MM.1S (cell line): ENCODE data around the gene SEMA4C.

Experiments used
- DNase-seq: peaks from one replicate; pipeline ENCODE4 v3.0.0-alpha.2; 2015
- H2AFZ ChIP-seq: fragments of 300-600 bp; sonication (generic); 2 replicates; pipeline ENCODE4 v1.6.0; 2016; ENCODE audit warnings: antibody characterized with exemption, low read length
- H3F3A ChIP-seq: fragments of 300-600 bp; sonication (generic); 2 replicates; pipeline ENCODE4 v1.6.1; 2016; ENCODE audit warnings: mild to moderate bottlenecking, antibody characterized with exemption, low read length, moderate library complexity, mixed read lengths; ENCODE audit not compliant: insufficient read depth
- H3K27ac ChIP-seq: fragments of 300-600 bp; sonication (generic); 2 replicates; pipeline ENCODE4 v1.5.1; 2016; ENCODE audit warnings: mild to moderate bottlenecking, low read length
- H3K27me3 ChIP-seq: fragments of 300-600 bp; sonication (generic); replicated peaks from 2 replicates; pipeline ENCODE4 v1.6.0; 2016; ENCODE audit warnings: low read length; ENCODE audit not compliant: insufficient read depth
- H3K36me3 ChIP-seq: fragments of 300-600 bp; sonication (generic); replicated peaks from 2 replicates; pipeline ENCODE4 v1.6.1; 2016; ENCODE audit warnings: mild to moderate bottlenecking, low read length, mixed read lengths; ENCODE audit not compliant: insufficient read depth
- H3K4me1 ChIP-seq: fragments of 300-600 bp; sonication (generic); 2 replicates; pipeline ENCODE4 v1.6.1; 2016; ENCODE audit warnings: low read length, mixed read lengths
- H3K4me2 ChIP-seq: fragments of 300-600 bp; sonication (generic); 2 replicates; pipeline ENCODE4 v1.6.0; 2016; ENCODE audit warnings: low read depth, low read length
- H3K4me3 ChIP-seq: fragments of 300-600 bp; sonication (generic); 2 replicates; pipeline ENCODE4 v1.5.1; 2016; ENCODE audit warnings: low read length, mixed read lengths
- H3K79me2 ChIP-seq: fragments of 300-600 bp; sonication (generic); 2 replicates; pipeline ENCODE4 v1.6.1; 2016; ENCODE audit warnings: mixed run types, low read length, mixed read lengths
- H3K9ac ChIP-seq: fragments of 300-600 bp; sonication (generic); 2 replicates; pipeline ENCODE4 v1.6.1; 2016; ENCODE audit warnings: low read length, mixed read lengths
- H3K9me2 ChIP-seq: fragments of 300-600 bp; sonication (generic); replicated peaks from 2 replicates; pipeline ENCODE4 v1.6.1; 2016; ENCODE audit warnings: mild to moderate bottlenecking, low read length, mixed read lengths; ENCODE audit not compliant: insufficient read depth
- H3K9me3 ChIP-seq: fragments of 300-600 bp; sonication (generic); replicated peaks from 2 replicates; pipeline ENCODE4 v1.6.1; 2016; ENCODE audit warnings: mild to moderate bottlenecking, low read length, mixed read lengths; ENCODE audit not compliant: insufficient read depth
- H4K20me1 ChIP-seq: fragments of 300-600 bp; sonication (generic); 2 replicates; pipeline ENCODE4 v1.6.1; 2016; ENCODE audit warnings: mild to moderate bottlenecking, low read length, moderate library complexity, mixed read lengths; ENCODE audit not compliant: insufficient read depth
- CTCF ChIP-seq: fragments of 300-600 bp; sonication (generic); IDR thresholded peaks from 2 replicates; pipeline ENCODE4 v1.5.1; 2016; ENCODE audit warnings: antibody characterized with exemption, low read length, mixed read lengths
- EZH2 ChIP-seq: fragments of 300-600 bp; sonication (generic); optimal IDR thresholded peaks from 2 replicates; pipeline ENCODE3; 2017; ENCODE audit warnings: low read depth, mild to moderate bottlenecking, antibody characterized with exemption, low read length, mixed read lengths
- EZH2phosphoT487 ChIP-seq: fragments of 300-600 bp; sonication (generic); IDR thresholded peaks from 2 replicates; pipeline ENCODE4 v1.6.1; 2018; ENCODE audit warnings: antibody characterized with exemption, low read length

Gene SEMA4C

GRCh38 chr2:96906729-96907114 is 36.8 kb upstream of the SEMA4C start:
- no peak overlapping the region for H2AFZ ChIP-seq
- no peaks in the 10 kb centered on the region for H3K4me1 ChIP-seq
- no peak overlapping the region for H3K9ac ChIP-seq
- no peaks in the 10 kb centered on the region for H3K79me2 ChIP-seq
- H3K36me3 ChIP-seq, result no peaks in the 10 kb centered on the region
- H3K9me2 ChIP-seq, result no peaks in the 10 kb centered on the region
- DNase-seq, result peak; percentile 2
- TF ChIP-seq EZH2phosphoT487 (no peak), EZH2 (no peak), CTCF (no peak)
- no peaks in the 10 kb centered on the region; the same call in 1 of the 2 replicates for H3K27me3 ChIP-seq
- H3K27ac ChIP-seq, result no peak overlapping the region
- H3F3A ChIP-seq, result no peaks in the 10 kb centered on the region
- H3K4me3 ChIP-seq, result no peak overlapping the region
- H3K9me3 ChIP-seq, result no peaks in the 10 kb centered on the region
- no peak overlapping the region for H3K4me2 ChIP-seq
- H4K20me1 ChIP-seq, result no peaks in the 10 kb centered on the region

GRCh38 chr2:96903815-96904214 is 33.9 kb upstream of the SEMA4C start:
- Histone ChIP-seq H3K27me3 (no peaks in the 10 kb centered on the region), H3K9ac (no peak overlapping the region), H3K36me3 (no peaks in the 10 kb centered on the region), H2AFZ (no peak overlapping the region), H3K9me3 (no peaks in the 10 kb centered on the region), H3K9me2 (no peaks in the 10 kb centered on the region), H3K79me2 (no peaks in the 10 kb centered on the region), H3K4me1 (no peaks in the 10 kb centered on the region), H3K4me3 (no peak overlapping the region), H4K20me1 (no peaks in the 10 kb centered on the region), H3F3A (no peaks in the 10 kb centered on the region), H3K4me2 (no peak overlapping the region), H3K27ac (no peak overlapping the region)
- DNase-seq, result no peak
- no peak for TF ChIP-seq EZH2phosphoT487
- no peak for TF ChIP-seq EZH2
- no peak for TF ChIP-seq CTCF

GRCh38 chr2:96903318-96903717 is 33.4 kb upstream of the SEMA4C start:
- no peak overlapping the region for H2AFZ ChIP-seq
- H4K20me1 ChIP-seq, result no peaks in the 10 kb centered on the region
- no peaks in the 10 kb centered on the region for H3K4me1 ChIP-seq
- no peaks in the 10 kb centered on the region for H3K27me3 ChIP-seq
- no peaks in the 10 kb centered on the region for H3K79me2 ChIP-seq
- no peaks in the 10 kb centered on the region for H3K36me3 ChIP-seq
- no peaks in the 10 kb centered on the region for H3K9me3 ChIP-seq
- no peaks in the 10 kb centered on the region for H3K9me2 ChIP-seq
- no peak overlapping the region for H3K4me3 ChIP-seq
- H3K9ac ChIP-seq, result no peak overlapping the region
- TF ChIP-seq EZH2phosphoT487, result no peak
- no peak for TF ChIP-seq EZH2
- no peak for TF ChIP-seq CTCF
- no peak overlapping the region for H3K27ac ChIP-seq
- H3F3A ChIP-seq, result no peaks in the 10 kb centered on the region
- no peak overlapping the region for H3K4me2 ChIP-seq
- no peak for DNase-seq
